Measurements from ENCODE around the gene SLC4A7. TPM values are rescaled to one million over a fixed set of nuclear protein-coding genes. Genes with fewer than 3 reads are reported as not detected.
"Not testable (repeated sequence)": the region's sequence is repeated elsewhere in the genome, so short reads cannot be mapped to it uniquely, and the experiment has no call there.

The SLC4A7 gene
- total RNA-seq, 4 donors from 2014 or later, result 3.8 to 11.4 (median 9.9) TPM

- no peak overlapping the region for H3K4me3 ChIP-seq (ENCODE audit: low read depth, poor library complexity, severe bottlenecking)
- WGBS, 2 donors, result 34 to 41% methylated on average over 6 of the region's 6 CpGs
- TF ChIP-seq, protein P1, sequence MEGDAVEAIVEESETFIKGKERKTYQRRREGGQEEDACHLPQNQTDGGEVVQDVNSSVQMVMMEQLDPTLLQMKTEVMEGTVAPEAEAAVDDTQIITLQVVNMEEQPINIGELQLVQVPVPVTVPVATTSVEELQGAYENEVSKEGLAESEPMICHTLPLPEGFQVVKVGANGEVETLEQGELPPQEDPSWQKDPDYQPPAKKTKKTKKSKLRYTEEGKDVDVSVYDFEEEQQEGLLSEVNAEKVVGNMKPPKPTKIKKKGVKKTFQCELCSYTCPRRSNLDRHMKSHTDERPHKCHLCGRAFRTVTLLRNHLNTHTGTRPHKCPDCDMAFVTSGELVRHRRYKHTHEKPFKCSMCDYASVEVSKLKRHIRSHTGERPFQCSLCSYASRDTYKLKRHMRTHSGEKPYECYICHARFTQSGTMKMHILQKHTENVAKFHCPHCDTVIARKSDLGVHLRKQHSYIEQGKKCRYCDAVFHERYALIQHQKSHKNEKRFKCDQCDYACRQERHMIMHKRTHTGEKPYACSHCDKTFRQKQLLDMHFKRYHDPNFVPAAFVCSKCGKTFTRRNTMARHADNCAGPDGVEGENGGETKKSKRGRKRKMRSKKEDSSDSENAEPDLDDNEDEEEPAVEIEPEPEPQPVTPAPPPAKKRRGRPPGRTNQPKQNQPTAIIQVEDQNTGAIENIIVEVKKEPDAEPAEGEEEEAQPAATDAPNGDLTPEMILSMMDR (IDR thresholded peaks at IDR 0.05), result no peak
- no peak for TF ChIP-seq POLR2A (IDR thresholded peaks at IDR 0.05)
- intact Hi-C loops (cut with DNase I; ENCODE audit: low total_unique reads), result no loop called here
- DNase-seq (ENCODE audit: low spot score in 2 of 2), result peak in 1 of 2 donors; percentile 19
Measured at GRCh38 chr3:27431116-27431515, 53.1 kb downstream of the SLC4A7 start.

- TF ChIP-seq POLR2A (IDR thresholded peaks at IDR 0.05), result no peak
- TF ChIP-seq, protein P1 (IDR thresholded peaks at IDR 0.05), result no peak
- no peak for DNase-seq (ENCODE audit: low spot score in 2 of 2)
- WGBS, 2 donors, result 93 to 97% methylated on average over 2 of the region's 2 CpGs
- no peak overlapping the region for H3K4me3 ChIP-seq (ENCODE audit: low read depth, poor library complexity, severe bottlenecking)
- intact Hi-C loops (cut with DNase I; ENCODE audit: low total_unique reads), result no loop called here
Measured at GRCh38 chr3:27429909-27430308, 54.3 kb downstream of the SLC4A7 start.

DNA sequence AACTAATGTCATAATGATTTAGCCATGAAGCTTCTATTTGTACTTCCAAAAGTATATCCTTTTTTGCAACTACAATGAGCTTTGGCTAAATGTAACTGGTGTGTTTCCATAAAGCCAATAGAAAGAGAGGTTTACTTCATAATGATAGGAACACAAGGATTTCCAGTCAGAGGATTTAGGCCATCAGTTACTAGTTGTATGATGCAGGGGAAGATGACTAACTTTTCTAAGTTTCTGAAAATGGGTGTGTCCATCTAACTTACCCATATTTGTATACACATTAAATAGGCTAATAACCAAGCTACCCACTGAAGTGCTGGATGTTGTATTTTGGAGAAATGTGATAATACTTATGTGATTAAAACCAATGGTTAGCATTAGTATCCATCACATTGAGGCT lies 55.7 kb downstream of the SLC4A7 start:
- intact Hi-C loops (cut with DNase I; ENCODE audit: low total_unique reads), result no loop called here
- TF ChIP-seq, protein P1 (IDR thresholded peaks at IDR 0.05), result no peak
- no peak for TF ChIP-seq POLR2A (IDR thresholded peaks at IDR 0.05)
- no peak for DNase-seq (ENCODE audit: low spot score in 2 of 2)
- no peak overlapping the region for H3K4me3 ChIP-seq (ENCODE audit: low read depth, poor library complexity, severe bottlenecking)

DNA sequence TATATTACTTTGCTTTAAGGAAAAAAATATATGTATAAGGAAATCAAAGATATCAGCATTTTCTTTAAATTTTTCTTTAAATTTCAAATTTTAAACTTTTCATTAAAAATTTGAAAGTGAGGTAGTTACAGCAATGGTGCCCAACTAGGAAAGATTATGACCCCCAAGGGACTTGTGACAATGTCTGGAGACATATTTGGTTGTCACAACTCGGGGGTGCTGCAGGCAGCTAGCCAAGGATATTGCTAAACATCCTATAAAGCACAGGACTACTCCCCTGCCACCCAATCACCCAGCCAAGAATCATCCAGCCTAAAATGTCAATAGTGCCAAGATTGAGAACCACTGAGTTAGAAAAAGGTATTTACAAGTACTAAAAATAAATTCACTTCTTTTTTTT lies 57.3 kb downstream of the SLC4A7 start:
- intact Hi-C loops (cut with DNase I; ENCODE audit: low total_unique reads), result no loop called here
- 22 to 33% methylated on average over 1 of the region's 1 CpG for WGBS, 2 donors
- no peak for DNase-seq (ENCODE audit: low spot score in 2 of 2)
- TF ChIP-seq, protein P1 (IDR thresholded peaks at IDR 0.05), result no peak
- TF ChIP-seq POLR2A (IDR thresholded peaks at IDR 0.05), result no peak
- no peak overlapping the region for H3K4me3 ChIP-seq (ENCODE audit: low read depth, poor library complexity, severe bottlenecking)

GRCh38 chr3:27425896-27426565 lies 58.2 kb downstream of the SLC4A7 start:
- 95% methylated on average over 8 of the region's 8 CpGs for WGBS, 2 donors
- no peak for DNase-seq (ENCODE audit: low spot score in 2 of 2)
- H3K4me3 ChIP-seq (ENCODE audit: low read depth, poor library complexity, severe bottlenecking), result no peak overlapping the region
- TF ChIP-seq, protein P1 (IDR thresholded peaks at IDR 0.05), result no peak
- no peak for TF ChIP-seq POLR2A (IDR thresholded peaks at IDR 0.05)
- intact Hi-C loops (cut with DNase I; ENCODE audit: low total_unique reads), result no loop called here

DNA sequence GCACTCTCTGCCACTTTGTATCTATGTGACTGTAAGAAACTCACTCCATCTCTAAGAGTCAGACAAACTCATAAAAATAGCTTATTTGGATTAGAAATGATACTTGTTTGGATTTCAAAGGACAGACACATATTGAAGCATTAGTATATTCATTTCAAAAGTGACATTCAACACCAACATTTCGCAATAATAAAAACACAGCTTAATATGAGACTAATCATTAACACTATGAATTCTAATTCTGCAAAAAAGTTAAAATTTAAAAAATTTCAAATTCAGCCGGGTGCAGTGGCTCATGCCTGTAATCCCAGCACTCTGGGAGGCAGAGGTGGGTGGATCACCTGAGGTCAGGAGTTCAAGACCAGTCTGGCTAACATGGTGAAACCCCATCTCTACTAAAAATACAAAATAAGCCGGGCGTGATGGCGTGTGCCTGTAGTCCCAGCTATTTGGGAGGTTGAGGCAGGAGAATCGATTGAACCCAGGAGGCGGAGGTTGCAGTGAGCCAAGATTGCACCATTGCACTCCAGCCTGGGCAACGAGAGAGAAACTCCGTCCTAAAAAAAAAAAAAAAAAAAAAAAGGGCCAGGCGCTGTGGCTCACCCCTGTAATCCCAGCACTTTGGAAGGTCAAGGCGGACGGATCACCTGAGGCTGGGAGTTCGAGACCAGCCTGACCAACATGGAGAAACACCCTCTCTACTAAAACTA lies 59.2 kb downstream of the SLC4A7 start:
- not testable (repeated sequence) for DNase-seq (ENCODE audit: low spot score in 2 of 2)
- WGBS, 2 donors, result 94 to 95% methylated on average over 13 of the region's 13 CpGs

More for the DNA sequence above, 59.2 kb downstream of the SLC4A7 start:
- intact Hi-C loops (cut with DNase I; ENCODE audit: low total_unique reads); H3K4me3 ChIP-seq (ENCODE audit: low read depth, poor library complexity, severe bottlenecking): not testable (repeated sequence)

All from lower leg skin (tissue), 4 donors.